Spinal cord (tissue), 10 donors: ENCODE results near the gene CDH23. TPM values are rescaled to one million over a fixed set of nuclear protein-coding genes. Genes with fewer than 3 reads are reported as not detected.

Experiments
- DNase-seq, 6 donors: peaks; one replicate each; pipeline versions ENCODE4 v3.0.0 to v3.0.0-alpha.2; 2013 to 2015; ENCODE audit warnings: low spot score in 6 of 6, low read depth in 4 of 6
- H3K27ac ChIP-seq: one replicate; pipeline ENCODE4 v1.5.1; 2013; ENCODE audit warnings: low read depth, low read length, control low read depth
- H3K27me3 ChIP-seq: one replicate; pipeline ENCODE4 v1.6.1; 2013; ENCODE audit warnings: low read length; ENCODE audit not compliant: control insufficient read depth, insufficient read depth
- H3K36me3 ChIP-seq: one replicate; pipeline ENCODE4 v1.6.1; 2013; ENCODE audit warnings: low read length; ENCODE audit not compliant: control insufficient read depth, insufficient read depth
- H3K4me1 ChIP-seq: one replicate; pipeline ENCODE4 v1.6.1; 2013; ENCODE audit warnings: low read length; ENCODE audit not compliant: control insufficient read depth, insufficient read depth
- H3K4me3 ChIP-seq: one replicate; pipeline ENCODE4 v1.5.1; 2013; ENCODE audit warnings: low read depth, low read length, control low read depth
- H3K9me3 ChIP-seq: one replicate; pipeline ENCODE4 v1.6.1; 2013; ENCODE audit warnings: low read length; ENCODE audit not compliant: control insufficient read depth, insufficient read depth
- WGBS: methylation state at CpG from one replicate; pipeline ENCODE4 v1.1.5; 2013; ENCODE audit warnings: missing lambda C conversion rate; ENCODE audit not compliant: insufficient coverage; 5-methylcytosine and 5-hydroxymethylcytosine counted together
- polyA plus RNA-seq, 2 donors: library from polyadenylated mRNA; unstranded; fragments of 120-200 nt; gene quantifications; one replicate each; pipeline ENCODE4 v1.2.1, GENCODE V29; 2013; ENCODE audit not compliant: insufficient read length in 2 of 2
- total RNA-seq, 2 donors: library from RNA; depleted of rRNA in 1 of 2; stranded (reverse); fragments of 120-200 nt in 1 of 2; fragments of >200 nt in 1 of 2; gene quantifications; one replicate each; pipeline versions ENCODE4 v1.2.3 to v1.2.4, GENCODE V29; 2013 to 2014
- donor health status: healthy.

Gene CDH23
- total and polyA plus RNA-seq, 4 donors: 15.6 to 24.2 (median 19.0) TPM

DNA sequence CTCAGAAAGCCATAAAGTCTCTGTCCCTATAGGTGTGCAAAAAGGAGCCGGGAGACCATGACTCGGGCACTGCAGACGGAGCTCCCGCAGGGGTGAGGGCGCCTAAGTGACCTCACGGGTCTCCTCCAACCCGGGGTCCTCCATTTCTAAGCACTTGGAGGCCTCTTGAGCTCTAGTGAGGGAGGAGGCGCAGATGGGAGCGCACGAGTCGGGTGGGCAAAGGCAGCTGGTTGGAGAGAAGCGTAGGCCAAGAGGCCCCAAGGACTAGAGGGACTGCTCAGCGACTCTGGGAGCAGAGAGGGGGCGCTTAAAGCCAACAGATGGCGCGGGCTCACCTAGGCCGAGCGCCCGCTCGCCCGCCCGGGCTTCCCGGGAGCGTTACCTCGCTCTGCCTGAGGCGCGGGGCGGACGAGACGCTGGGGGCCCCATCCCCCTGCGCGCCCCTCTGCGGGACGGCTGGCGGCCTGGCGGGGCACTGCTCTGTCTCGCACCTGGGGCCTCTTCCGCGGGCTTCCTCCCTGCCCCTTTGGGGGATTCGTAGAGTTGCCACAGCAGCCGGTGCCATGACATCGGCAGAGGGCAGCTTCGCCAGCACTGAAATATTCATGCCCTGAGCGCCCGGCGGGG lies 523 bp upstream of the CDH23 start:
- Histone ChIP-seq H3K4me3 (peak overlapping the region; percentile 26), H3K9me3 (no peaks in the 10 kb centered on the region), H3K27me3 (peaks cover 22% of the 10 kb centered on the region), H3K36me3 (no peaks in the 10 kb centered on the region), H3K4me1 (peaks cover 30% of the 10 kb centered on the region), H3K27ac (no peak overlapping the region)
- WGBS: 12% methylated on average over 43 of the region's 46 CpGs
- DNase-seq: peak in 5 of 6 donors; percentile 62 to 94 (median 71)

GRCh38 chr10:71397296-71398212 lies 834 bp downstream of the CDH23 start:
- H3K4me3 ChIP-seq: peak overlapping the region; percentile 34
- DNase-seq: peak in 2 of 6 donors; percentile 51 to 53
- H3K9me3 ChIP-seq: no peaks in the 10 kb centered on the region
- peaks cover 25% of the 10 kb centered on the region for H3K4me1 ChIP-seq
- no peaks in the 10 kb centered on the region for H3K36me3 ChIP-seq
- H3K27me3 ChIP-seq: peaks cover 22% of the 10 kb centered on the region
- no peak overlapping the region for H3K27ac ChIP-seq
- WGBS: under 1% methylated on average over 74 of the region's 82 CpGs

DNA sequence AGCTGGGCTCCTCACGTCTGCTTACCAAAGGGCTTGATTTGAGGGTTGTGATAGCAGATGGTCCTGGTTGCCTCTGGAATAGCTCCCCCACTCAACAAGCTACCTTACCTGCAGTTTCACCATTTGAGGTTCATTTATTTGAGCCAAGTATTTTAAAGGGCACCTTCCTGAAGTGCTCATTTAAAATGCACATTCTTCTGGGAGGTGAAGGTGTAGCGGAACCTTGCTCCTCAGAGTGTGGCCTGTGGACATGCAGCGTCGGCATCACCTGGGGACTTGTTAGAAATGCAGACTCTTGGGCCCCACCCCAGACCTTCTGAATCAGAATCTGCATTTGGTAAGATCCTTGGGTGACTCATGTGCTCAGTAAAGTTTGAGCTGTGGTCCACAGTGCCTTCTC lies 2.3 kb downstream of the CDH23 start:
- no peak for DNase-seq
- Histone ChIP-seq H3K27me3 (peaks cover 22% of the 10 kb centered on the region), H3K27ac (no peak overlapping the region), H3K9me3 (no peaks in the 10 kb centered on the region), H3K36me3 (no peaks in the 10 kb centered on the region), H3K4me1 (peaks cover 25% of the 10 kb centered on the region), H3K4me3 (no peak overlapping the region)
- 93% methylated on average over 3 of the region's 4 CpGs for WGBS

GRCh38 chr10:71399946-71400345 lies 3.2 kb downstream of the CDH23 start:
- Histone ChIP-seq H3K9me3 (no peaks in the 10 kb centered on the region), H3K4me3 (no peak overlapping the region), H3K4me1 (peaks cover 27% of the 10 kb centered on the region), H3K36me3 (no peaks in the 10 kb centered on the region), H3K27ac (no peak overlapping the region), H3K27me3 (peaks cover 24% of the 10 kb centered on the region)
- WGBS: 80% methylated on average over 2 of the region's 5 CpGs
- no peak for DNase-seq

GRCh38 chr10:71401056-71401455 lies 4.3 kb downstream of the CDH23 start:
- Histone ChIP-seq H3K4me3 (no peak overlapping the region), H3K9me3 (no peaks in the 10 kb centered on the region), H3K36me3 (no peaks in the 10 kb centered on the region), H3K4me1 (peaks cover 27% of the 10 kb centered on the region), H3K27ac (no peak overlapping the region), H3K27me3 (peaks cover 24% of the 10 kb centered on the region)
- 89% methylated on average over 7 of the region's 7 CpGs for WGBS
- no peak for DNase-seq

DNA sequence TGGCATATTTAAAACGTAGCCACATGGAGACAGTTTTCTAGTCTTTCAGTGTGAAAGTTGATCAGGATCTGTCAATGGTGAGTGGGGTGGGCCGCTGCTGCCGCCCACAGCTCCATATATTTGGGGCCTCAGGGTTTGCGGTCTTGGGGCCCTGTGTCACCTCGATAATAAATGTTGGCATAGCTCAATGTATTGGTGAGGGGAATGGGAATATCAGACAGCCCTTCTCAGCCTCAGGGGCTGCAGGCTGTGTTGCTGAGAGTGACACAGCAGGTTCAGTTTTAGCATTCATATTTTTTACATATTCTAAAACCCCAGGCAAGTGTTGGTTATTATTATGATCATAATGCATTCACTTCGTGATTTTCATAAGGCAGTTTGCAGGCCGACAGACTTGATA lies 5.3 kb downstream of the CDH23 start:
- Histone ChIP-seq H3K36me3 (no peaks in the 10 kb centered on the region), H3K4me3 (no peak overlapping the region), H3K27ac (no peak overlapping the region), H3K9me3 (no peaks in the 10 kb centered on the region), H3K4me1 (peaks cover 23% of the 10 kb centered on the region), H3K27me3 (peaks cover 24% of the 10 kb centered on the region)
- WGBS: 93% methylated on average over 6 of the region's 7 CpGs
- DNase-seq: no peak

- H3K36me3 ChIP-seq: no peaks in the 10 kb centered on the region
- no peak overlapping the region for H3K27ac ChIP-seq
- H3K4me3 ChIP-seq: no peak overlapping the region
- H3K27me3 ChIP-seq: peaks cover 6% of the 10 kb centered on the region
- H3K4me1 ChIP-seq: peaks cover 4% of the 10 kb centered on the region
- no peaks in the 10 kb centered on the region for H3K9me3 ChIP-seq
- 52% methylated on average over 13 of the region's 13 CpGs for WGBS
- DNase-seq: no peak
Measured at GRCh38 chr10:71404503-71405295, 8.0 kb downstream of the CDH23 start.

DNA sequence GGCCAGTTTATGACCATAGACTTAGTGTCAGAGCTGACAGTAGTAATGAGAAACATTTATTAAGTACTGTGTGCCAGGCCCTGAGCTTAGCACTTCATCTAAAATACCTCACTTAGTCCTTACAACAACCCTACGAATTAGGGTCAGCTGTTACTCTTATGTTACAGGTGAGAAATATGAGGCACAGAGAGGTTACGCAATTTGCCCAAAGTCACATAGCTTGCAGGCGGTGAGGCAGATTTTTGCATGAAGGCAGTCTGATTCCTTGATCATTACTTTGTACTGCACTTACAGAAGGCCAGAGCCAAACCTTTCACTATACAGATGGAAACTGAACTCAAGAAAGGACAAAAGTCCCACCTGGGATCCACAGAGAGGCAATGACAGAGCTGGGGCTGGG lies 10.2 kb downstream of the CDH23 start:
- 100% methylated on average over 2 of the region's 3 CpGs for whole genome bisulfite sequencing
- H3K9me3 ChIP-seq: no peaks in the 10 kb centered on the region
- peaks cover 2% of the 10 kb centered on the region for H3K27me3 ChIP-seq
- H3K4me3 ChIP-seq: no peak overlapping the region
- H3K27ac ChIP-seq: no peak overlapping the region
- peaks cover 4% of the 10 kb centered on the region for H3K4me1 ChIP-seq
- H3K36me3 ChIP-seq: no peaks in the 10 kb centered on the region
- DNase-seq: no peak

- H3K27me3 ChIP-seq: peaks cover 2% of the 10 kb centered on the region
- 74% methylated on average over 6 of the region's 9 CpGs for WGBS
- H3K9me3 ChIP-seq: no peaks in the 10 kb centered on the region
- no peak overlapping the region for H3K4me3 ChIP-seq
- H3K36me3 ChIP-seq: no peaks in the 10 kb centered on the region
- H3K4me1 ChIP-seq: peaks cover 4% of the 10 kb centered on the region
- no peak for DNase-seq
- H3K27ac ChIP-seq: no peak overlapping the region
Measured at GRCh38 chr10:71408436-71409225, 11.9 kb downstream of the CDH23 start.
